ENCODE measurements around the gene RAMP1.

RAMP1 gene

DNA sequence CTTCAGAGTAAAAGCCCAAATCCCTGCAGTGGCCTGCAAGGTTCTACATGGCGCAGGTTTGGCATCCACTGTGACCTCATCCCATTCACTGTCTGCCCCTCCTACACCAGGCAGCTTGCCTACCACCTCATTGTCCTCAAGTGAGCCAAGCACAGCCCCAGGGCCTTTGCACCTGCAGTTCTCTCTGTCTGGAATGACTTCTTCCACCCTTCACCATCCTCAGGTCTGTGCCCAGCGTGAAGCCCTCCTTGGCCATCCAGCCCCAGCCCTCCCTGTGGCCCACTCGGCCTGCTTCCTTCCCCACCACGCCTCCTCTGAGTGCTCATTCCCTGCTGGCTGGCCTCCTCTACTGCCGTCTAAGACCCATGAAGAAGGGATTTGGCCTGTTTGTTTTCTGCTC lies 74.8 kb downstream of the RAMP1 start:
- TF ChIP-seq, protein P1, sequence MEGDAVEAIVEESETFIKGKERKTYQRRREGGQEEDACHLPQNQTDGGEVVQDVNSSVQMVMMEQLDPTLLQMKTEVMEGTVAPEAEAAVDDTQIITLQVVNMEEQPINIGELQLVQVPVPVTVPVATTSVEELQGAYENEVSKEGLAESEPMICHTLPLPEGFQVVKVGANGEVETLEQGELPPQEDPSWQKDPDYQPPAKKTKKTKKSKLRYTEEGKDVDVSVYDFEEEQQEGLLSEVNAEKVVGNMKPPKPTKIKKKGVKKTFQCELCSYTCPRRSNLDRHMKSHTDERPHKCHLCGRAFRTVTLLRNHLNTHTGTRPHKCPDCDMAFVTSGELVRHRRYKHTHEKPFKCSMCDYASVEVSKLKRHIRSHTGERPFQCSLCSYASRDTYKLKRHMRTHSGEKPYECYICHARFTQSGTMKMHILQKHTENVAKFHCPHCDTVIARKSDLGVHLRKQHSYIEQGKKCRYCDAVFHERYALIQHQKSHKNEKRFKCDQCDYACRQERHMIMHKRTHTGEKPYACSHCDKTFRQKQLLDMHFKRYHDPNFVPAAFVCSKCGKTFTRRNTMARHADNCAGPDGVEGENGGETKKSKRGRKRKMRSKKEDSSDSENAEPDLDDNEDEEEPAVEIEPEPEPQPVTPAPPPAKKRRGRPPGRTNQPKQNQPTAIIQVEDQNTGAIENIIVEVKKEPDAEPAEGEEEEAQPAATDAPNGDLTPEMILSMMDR (IDR thresholded peaks at IDR 0.05; ENCODE audit: insufficient read depth, low read depth, low read length, missing control alignments) = no peak
- DNase-seq (ENCODE audit: low read depth) = no peak
- no peak overlapping the region for H3K4me3 ChIP-seq (ENCODE audit: low read depth, low read length)

DNA sequence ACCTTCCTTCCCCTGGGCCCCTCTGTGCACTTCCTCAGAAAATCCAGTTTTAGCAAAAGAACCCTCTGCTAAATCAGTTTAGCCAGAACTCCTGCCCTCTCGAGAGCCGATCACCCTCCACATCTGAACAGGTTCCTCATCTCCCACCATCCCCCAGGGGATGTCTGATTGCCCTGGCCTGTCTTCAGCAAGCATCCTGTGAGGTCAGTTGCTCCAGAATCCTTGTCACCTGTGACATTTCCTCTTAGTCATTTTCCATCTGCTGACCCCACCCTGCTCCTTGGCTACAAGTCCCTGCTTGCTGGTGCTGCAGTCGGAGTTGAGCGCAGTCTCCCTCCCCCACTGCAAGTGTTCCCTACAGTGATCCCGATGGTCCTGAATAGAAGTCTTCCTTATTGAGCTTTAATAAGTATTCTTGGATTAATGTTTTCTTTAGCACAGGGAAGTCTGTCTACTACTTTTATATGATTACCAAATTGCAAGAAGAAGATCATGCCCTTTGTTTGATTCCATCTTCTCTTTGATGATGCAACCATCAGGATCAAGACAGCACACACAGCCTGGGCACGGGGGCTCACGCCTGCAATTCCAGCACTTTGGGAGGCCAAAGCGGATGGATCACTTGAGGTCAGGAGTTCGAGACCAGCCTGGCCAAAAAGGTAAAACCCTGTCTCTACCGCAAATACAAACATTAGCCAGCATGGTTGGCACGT lies 76.5 kb downstream of the RAMP1 start:
- TF ChIP-seq, protein P1 (IDR thresholded peaks at IDR 0.05; ENCODE audit: insufficient read depth, low read depth, low read length, missing control alignments) = no peak
- H3K4me3 ChIP-seq (ENCODE audit: low read depth, low read length) = no peak overlapping the region
- DNase-seq (ENCODE audit: low read depth) = no peak

DNA sequence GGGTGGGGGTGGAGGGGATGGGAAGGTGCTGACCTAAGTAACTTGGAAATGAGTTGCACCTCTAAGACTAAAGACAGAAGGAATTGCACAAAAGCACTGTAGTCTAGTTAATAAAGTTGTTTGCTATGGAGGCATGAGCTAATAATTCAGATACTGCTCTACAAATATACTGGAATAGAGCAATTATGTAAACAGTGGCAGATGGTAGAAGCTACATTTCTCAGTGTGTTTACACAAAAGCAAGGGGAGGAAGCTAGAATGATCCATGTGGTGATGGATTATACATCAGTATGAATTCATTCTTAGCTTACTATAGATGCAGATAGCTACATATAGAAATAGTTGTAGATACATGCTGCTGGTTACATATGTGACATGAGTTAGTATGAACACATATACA lies 79.8 kb downstream of the RAMP1 start:
- DNase-seq (ENCODE audit: low read depth) = no peak
- no peak overlapping the region for H3K4me3 ChIP-seq (ENCODE audit: low read depth, low read length)
- TF ChIP-seq, protein P1 (IDR thresholded peaks at IDR 0.05; ENCODE audit: insufficient read depth, low read depth, low read length, missing control alignments) = no peak

DNA sequence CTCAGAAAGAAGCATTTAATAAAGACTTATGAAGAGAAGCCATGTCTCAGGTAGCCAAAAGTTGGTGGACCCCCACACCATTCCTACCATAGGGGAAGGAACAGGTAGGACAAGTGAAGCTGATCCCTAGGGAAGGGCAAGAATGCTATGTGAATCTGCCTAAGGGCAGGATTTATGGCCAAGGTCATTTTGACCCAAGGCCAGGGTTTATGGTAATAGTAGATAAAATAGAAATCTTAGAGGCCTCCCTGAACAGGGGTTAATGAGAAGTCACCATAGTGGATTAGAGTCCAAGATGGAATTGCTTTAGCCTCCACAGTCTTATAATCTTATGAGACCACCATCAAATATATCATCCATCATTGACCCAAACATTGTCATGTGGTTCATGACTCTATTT lies 81.4 kb downstream of the RAMP1 start:
- no peak for DNase-seq (ENCODE audit: low read depth)
- TF ChIP-seq, protein P1 (IDR thresholded peaks at IDR 0.05; ENCODE audit: insufficient read depth, low read depth, low read length, missing control alignments) = no peak
- no peak overlapping the region for H3K4me3 ChIP-seq (ENCODE audit: low read depth, low read length)

DNA sequence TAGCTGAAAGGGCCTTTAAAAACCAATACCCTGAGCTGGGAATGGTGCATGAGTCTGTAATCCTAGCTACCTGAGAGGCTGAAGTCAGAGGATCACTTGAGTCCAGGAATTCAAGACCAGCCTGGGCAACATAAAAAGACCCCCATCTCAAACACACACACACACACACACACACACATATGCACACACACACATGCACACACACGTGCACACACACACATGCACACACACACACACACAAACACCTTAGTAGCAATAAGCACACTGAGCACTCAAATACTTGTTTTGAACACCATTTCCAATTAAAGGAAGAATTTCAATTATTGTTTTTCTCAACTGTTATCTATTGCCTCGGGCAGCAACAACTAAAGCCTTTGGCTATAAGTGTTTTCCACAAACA lies 81.8 kb downstream of the RAMP1 start:
- DNase-seq (ENCODE audit: low read depth) = no peak
- H3K4me3 ChIP-seq (ENCODE audit: low read depth, low read length) = no peak overlapping the region
- TF ChIP-seq, protein P1 (IDR thresholded peaks at IDR 0.05; ENCODE audit: insufficient read depth, low read depth, low read length, missing control alignments) = no peak

DNA sequence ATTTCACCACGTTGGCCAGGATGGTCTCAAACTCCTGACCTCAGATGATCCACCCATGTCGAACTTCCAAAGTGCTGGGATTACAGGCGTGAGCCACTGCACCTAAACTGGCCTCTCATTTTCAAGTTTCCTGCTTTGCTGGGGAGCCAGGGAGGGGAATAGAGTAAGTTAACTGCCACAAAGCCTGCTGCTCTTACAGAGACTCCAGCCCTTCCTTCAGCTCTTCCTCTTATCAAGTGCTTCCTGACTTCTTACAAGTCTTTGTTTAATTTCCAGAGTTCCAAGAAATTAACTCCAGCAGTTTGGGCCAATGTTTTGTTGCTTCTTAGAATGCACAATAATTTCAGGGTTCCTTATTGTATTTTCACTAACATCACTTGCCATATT lies 83.1 kb downstream of the RAMP1 start:
- TF ChIP-seq, protein P1 (IDR thresholded peaks at IDR 0.05; ENCODE audit: insufficient read depth, low read depth, low read length, missing control alignments) = no peak
- DNase-seq (ENCODE audit: low read depth) = no peak
- no peak overlapping the region for H3K4me3 ChIP-seq (ENCODE audit: low read depth, low read length)

Data from GM12865 (cell line).